ENCODE results near the gene TMEM88.

TMEM88 gene

DNA sequence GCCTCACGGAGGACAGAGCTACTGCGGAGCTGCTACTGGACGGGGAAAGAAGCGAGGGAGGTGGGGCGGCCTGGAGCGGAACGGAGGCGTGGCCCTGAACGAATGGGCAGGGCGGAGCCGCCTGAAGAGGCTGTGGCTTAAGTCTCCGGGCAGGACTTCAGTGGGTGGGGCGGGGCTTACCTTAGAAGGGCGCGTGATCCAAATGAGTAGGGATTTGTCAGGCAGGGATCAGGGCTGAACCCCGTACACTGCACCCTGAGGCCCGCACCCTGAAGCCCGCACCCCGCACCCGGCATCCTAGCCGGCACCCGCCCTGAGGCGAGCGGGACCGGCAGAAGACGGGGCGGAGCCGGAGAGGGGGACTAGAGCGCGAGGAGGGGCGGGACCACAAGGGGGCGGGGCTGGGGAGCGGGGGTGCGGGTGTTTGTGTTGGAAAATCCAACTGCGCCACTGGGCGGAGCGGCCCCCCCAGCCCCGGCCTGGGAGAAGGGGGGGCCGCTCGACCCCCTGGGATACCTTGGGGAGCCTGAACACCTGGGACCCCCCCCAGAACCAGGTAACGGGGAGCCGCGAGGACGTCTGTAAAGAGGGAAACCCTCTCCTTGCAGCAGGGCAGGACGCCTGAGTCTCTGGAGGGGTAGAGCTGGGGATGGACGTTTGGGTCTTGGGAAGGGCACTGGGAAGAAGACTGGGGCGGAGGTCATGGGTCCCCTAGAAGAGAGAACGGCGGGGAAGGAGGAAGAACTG, 20.9 kb upstream of the TMEM88 start, which contains the start of gene KDM6B:
KDM6B (plus strand) TSS at position 423 of the 747 bp plus-strand sequence. CDS start 11,338 bp downstream, outside the sequence.
- peak; percentile 98 for DNase-seq

GRCh38 chr17:7834542-7834956, 20.3 kb upstream of the TMEM88 start:
- no peak for DNase-seq

GRCh38 chr17:7834957-7835813, 19.7 kb upstream of the TMEM88 start:
- peak; percentile 100 for DNase-seq

GRCh38 chr17:7835814-7836595, 18.9 kb upstream of the TMEM88 start:
- DNase-seq, result peak; percentile 98

DNA sequence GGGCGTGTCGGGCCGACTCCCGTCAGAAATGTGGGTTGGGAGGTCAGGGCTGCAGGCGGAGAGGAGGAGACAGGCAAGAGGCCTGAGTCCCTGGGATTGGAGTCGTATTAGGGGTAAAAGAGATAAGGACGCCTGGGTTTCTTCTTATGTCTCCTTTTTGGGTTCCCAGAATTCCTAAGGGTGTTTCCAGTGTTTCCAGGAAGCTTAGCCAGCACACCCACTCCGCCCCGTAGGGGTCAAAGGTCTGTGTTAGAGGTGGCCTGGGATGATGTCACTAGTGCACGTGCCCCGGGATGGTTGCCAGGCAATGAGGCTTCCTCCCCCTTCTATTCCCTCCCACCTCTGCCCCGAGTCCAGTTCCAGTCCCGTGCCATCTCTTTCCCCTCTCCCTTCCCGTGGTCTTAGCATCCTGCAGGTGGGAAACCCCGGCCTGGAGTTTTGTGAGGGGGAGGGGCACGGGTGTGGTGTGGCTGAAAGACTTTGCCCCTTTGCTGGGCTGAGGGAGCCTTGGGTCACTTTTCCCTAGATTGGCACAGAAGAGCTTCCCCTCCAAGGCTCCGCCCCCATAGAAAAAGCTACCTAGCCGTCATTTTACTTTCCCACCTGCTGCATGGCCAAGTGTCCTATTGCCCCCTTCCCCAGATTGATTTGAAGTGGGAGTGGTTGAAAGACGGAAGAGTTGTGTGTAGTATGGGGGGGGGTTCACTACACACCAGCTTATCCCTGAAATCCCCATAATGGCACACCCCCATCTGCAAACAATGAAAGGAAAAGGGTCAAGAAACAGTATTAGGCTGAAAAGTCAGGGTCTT, 18.1 kb upstream of the TMEM88 start:
- DNase-seq, result peak; percentile 99

DNA sequence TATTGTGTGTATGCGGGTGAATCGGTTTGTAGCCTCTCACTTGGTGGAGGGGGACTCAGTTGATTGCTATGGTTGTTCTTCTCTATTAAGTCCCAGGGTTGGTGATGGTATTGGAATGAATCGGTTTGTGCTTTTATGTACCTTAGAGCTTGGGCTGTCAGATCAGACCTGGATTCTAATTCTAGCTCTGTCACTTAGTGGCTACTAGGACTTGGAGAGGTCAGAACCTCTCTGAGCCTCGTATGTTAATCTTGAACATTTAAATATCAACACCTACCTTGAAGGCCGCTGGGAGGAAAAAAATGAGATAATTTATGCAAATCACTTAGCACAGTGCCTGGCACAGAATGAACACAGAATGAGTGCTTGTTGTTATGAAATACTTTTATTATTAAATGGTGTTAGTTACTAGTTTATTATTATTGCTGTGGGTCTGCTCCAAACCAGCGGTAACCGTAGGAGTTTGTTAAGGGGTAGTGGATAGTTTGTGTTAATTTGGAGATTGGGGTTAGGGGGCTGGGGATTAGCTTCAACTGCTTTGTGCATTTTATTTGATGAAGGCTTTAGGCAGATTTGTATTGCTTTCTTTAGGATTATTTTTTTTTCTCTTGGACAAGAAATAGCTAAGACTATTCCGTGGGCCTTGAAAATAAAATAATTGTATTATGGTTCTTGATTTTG, 17.3 kb upstream of the TMEM88 start:
- DNase-seq, result peak; percentile 74

GRCh38 chr17:7838090-7839075, 16.5 kb upstream of the TMEM88 start:
- peak; percentile 96 for DNase-seq

GRCh38 chr17:7839190-7839875, 15.5 kb upstream of the TMEM88 start:
- peak; percentile 48 for DNase-seq

- DNase-seq, result peak; percentile 78
Measured at GRCh38 chr17:7839876-7840261, 15.0 kb upstream of the TMEM88 start.

- peak; percentile 89 for DNase-seq
Measured at GRCh38 chr17:7840441-7840840, 14.4 kb upstream of the TMEM88 start.

DNA sequence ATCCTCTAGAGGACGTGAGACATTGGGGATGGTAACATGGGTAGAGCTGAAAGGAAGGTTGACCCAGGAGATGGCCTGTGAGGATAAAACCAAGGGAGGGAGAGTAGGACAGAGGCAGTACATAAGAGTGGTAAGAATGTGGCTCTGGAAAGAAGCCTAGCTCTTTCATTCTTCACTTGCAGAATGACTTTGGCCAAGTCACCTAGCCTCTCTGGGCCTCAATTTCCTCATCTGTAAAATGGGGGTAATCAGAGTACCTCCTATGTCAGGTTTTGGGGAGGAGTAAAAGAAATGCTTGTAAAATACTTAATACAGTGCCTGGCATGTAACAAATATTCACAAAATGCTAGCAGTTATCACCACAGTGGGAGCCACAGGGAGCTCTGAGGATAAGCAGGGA, 14.0 kb upstream of the TMEM88 start:
- no peak for DNase-seq

GRCh38 chr17:7841396-7841914, 13.4 kb upstream of the TMEM88 start:
- peak; percentile 89 for DNase-seq

DNA sequence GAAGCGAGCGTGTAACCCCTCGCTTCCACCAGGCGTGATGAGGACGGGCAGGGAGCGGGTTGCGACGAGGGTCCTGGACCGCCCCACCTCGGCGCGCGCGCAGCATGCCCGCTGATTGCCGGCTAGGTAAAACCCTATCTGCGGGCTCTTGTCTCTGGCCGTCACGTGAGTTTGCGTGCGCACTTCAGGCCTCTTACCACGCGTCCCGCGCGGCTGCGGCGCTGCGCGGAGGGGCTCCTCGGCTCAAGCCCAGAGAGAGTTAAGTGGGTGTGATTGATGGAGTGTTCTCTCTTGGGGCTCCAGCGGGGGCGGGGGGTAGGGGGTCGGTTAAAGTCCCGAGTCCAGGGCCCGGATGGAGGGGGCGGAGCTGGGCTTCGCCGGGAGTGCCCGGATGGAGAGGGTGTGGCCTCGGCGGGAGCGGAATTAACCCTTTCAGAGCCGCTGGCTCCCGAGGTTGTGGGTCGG, 12.9 kb upstream of the TMEM88 start:
- DNase-seq, result peak; percentile 97

- DNase-seq, result peak; percentile 80
Measured at GRCh38 chr17:7842380-7843256, 12.2 kb upstream of the TMEM88 start.

DNA sequence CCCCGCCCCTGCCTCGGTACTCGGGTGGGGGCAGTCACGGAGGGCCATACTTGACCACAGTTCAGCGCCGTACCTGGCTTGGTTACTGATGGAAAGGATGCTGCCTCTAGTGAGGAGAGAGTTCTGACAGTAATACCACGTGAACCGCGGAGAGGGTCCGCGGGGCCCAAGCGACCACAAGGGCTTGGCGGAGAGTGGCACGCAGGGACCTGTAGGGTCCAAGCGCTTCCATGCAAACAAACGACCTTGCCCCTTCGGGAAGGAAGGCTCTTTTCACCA, 11.7 kb upstream of the TMEM88 start:
- peak; percentile 68 for DNase-seq

- peak; percentile 93 for DNase-seq
Measured at GRCh38 chr17:7843536-7844291, 11.2 kb upstream of the TMEM88 start.

DNA sequence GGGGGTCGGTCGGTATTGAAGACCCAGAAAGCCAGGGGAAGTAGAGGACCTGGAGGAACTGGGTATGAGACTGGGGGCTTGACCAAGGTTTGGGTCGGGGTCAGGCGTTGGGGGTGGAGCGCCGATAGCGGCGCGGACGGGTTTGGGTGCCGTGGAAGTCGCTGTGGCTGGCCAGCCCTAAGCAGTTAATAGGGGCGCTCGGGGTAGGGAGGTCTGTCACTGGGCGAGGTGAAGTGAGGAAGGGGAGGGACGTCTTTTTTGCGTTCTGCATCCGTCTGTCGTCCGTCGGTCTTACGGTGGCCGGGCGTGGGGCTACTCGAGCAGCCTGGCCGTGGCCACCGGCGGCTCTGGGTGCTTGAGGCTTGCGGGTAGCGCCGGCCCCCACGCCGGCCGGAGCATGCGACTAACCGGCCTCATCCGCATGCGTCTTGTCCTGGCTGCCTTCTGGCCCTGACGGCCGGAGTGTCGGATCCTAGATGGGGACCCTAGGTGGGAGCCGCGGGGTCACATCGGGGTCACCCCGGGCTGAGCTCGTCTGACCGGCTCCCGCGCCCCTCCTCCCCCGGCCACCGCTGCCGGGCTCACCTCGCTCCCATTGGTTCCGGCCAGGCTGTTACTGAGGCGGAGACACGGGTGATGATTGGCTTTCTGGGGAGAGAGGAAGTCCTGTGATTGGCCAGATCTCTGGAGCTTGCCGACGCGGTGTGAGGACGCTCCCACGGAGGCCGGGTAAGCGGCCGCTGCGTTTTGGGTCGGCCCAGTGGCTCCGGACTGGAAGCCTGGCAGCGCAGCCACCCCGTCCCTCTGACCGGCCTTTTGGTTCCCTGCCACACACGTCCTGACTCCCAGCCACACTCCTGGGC, 10.3 kb upstream of the TMEM88 start:
- peak; percentile 97 for DNase-seq
